SIG-M5 (cell line): Measurements from ENCODE around the gene POLD3.
"Not testable (repeated sequence)": the region's sequence is repeated elsewhere in the genome, so short reads cannot be mapped to it uniquely, and the experiment has no call there.

Source experiments
- DNase-seq: peaks from one replicate; lab custom pipeline; 2025; lab: John Stamatoyannopoulos, UW

The POLD3 gene

DNA sequence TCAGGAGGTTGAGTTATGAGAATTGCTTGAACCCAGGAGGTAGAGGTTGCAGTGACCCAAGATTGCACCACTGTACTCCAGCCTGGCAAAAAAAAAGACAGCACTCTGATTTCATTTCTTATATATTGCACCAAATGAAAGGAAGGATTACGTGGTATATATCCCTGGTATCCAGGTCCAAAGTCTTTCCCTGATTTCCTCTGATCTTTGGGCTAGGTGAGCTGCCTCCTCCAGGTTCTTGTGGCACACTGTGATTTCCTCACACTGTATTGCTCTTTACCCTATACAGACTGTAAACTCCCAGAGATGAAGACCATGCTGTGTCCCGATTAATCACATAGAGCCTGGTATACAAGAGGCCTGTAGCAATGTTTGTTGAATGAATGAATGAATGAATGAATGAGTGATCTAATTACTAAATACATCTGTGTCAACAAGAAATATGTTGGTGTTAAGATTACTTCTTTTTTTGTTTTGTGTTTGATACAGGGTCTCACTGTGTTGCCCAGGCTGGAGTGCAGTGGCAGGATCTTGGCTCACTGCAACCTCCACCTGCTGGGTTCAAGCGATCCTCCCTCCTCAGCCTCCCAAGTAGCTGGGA is 9.3 kb upstream of the POLD3 start:
- DNase-seq = no peak

DNA sequence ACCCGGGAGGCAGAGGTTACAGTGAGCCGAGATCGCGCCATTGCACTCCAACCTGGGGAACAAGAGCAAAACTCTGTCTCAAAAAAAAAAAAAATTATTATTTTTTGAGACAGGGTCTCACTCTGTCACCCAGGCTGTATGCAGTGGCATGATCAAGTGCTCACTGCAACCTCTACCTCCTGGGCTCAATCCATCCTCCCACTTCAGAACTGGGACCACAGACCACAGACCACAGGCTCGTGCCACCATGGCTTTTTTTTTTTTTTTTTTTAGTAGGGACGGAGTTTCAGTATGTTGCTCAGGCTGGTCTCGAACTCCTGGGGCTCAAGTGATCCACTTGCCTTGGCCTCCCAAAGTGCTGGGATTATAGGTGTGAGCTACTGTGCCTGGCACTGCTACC is 1.9 kb upstream of the POLD3 start:
- not testable (repeated sequence) for DNase-seq

DNA sequence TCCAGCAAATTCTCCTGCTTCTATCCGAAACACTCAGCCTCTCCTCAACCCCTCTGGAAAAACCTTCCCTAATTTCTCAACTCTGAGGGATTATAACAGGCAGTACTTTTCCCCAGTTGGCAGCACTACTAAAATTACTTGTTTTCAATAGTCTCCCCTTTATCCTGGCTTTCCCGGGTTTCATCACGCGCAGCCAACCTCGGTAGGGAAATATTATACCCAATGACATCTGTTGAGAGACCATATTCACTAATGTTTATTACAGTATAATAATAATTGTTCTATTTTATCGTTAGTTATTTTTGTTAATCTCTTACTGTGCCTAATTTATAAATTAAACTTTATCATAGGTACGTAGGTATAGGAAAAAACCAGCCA is 330 bp upstream of the POLD3 start:
- no peak for DNase-seq

DNA sequence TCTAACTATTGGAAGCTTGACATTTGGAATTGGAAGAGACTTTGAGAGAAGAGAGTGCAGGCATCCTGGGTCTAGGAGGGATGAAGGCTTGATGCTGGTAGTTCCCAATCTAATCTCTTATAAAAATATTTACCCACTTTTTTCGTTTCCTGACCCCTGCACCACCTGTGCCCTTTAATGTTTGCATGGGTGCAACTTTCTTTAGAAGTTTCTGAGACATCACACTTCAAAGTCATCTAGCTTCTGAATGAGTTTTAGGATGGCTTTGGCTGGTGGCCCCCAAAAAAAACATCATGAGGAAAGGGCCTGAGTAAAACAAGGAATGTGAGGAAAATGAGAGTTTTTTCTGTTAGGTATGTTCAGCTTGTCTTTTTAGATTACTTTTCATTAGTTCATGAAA is 1.1 kb downstream of the POLD3 start:
- no peak for DNase-seq

DNA sequence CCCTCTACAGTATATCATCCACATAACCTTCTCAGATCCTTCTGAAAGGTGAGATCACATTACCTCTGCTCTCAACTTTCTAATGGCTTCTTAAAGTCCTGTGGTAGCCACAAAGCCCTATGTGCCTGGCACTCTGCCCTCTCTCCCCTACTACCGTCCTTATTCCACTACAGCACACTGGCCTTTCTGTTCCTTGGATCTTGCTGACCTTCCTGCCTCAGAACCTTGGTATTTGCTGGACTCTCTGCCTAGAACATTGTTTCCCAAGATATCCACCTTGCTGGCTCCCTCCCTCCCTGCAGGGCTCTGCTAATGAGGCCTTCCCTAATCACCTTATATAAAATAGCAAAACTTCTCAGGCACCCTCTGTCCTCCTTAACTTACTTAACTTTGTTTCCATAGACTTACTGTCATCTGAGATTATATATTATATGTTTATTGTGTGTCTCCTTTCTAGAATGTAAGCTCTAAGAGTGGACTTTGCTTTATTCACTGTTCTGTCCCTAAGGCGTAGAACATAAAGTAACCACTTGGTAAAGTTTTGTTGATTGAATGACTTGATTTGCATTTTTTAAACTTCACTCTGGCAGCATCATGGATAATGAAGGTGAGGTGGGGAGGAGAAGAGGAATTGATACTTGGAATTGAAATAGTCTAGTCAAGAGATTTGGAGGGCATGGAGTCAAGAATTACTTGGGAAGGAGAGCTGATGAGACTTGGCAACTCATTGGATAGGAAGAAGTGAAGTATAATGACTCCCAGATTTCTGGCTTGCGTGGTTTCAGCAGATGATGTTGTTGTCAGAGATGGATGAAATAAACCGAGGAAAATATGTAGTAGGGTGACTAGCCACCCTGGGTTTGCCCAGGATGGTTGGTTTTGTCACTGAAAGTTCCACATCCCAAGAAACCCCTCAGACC is 10.5 kb downstream of the POLD3 start:
- no peak for DNase-seq

DNA sequence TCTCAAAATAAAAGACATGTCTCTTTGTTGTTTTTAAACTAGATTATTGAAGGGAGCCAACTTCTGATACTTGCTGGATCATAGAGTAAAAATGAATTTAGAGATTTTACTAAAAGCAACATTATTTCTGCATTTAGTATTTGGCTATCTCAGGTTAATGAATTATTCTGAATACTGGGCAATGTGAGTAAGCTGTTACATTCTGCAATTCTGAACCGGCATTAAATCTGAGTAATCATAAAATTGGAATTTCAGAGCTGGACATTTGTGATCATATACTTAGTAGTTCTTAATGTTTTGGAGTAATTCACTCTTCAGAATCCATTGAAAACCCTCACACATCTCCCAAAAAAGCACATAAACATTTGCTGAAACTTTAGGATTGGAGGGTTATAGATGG is 11.5 kb downstream of the POLD3 start:
- DNase-seq = no peak

DNA sequence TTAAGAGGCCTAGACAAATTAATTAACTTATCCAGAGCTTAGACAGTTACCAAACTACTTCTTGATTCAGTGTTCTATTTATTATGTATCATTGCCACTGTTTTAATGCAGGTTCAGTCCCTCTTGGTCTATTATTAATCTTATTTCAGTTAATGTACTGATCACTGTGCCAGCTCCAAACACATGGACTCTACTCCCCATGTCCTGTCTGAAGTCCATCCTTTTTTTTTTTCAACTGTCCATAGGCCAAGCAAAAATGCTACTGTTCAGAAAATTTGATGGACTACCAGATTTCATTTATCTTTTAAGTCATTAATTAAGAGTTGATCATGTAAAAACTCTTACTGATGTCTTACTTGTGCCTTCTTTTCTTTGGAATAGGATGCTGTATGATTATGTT is 11.9 kb downstream of the POLD3 start:
- no peak for DNase-seq

DNA sequence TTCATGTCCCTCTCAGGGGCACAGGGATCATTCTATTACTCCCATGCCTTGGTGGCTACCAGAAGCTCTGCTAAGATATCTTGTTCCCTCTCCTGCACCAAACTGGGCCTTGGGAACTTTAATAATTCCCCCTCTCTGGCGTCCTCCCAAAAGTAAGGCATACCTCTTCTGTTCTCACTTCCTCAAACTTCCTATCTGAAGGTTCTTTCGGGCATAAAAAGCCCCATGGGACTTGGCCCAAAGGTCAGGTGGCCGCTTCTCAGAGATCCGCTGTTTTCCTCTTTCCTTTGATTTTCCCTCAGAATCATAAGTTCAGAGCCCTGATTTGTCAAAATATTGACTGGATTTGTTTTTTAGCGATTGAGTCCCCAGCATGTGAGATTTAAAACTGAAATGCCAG is 13.0 kb downstream of the POLD3 start:
- no peak for DNase-seq

DNA sequence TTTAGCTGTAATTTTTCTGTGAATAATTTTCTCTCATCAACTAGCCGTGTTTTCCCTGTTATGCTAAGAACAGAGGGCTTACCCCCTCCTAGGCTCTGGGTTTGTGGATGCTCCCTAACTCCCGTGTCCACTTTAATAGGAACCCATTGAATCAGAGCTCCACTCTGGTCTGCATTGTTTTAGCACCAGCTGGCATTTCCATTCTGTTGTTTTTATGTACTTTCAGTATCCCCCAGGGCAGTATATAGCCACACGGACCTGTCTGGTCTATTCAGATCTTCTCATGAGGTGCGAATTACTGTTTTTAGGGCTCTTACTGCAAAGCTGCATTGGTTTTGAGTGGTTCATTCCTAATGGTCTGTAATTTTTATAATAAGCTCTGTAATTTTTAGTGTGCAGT is 16.0 kb downstream of the POLD3 start:
- no peak for DNase-seq

DNA sequence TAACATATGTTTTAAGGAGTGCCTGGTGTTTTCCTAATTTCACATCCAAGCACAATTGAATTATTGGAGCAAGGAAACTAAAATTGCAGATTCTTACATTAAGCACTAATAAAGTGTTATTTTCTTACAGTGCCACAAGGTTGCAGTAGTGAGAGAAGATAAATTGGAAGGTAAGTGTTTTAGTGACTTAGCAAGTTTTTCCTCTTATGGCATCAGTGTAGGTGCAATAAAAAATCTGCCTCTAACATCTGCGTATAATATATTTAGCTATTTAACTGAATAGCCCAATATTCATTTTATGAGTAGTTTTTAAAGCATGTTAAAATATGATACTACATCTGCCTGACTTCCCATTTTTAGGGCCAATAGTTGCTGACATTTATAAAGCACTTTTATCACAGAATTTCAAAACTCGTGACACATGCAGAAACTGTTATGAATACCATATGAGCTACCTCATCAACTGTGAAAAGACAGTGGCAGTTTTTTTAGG is 19.0 kb downstream of the POLD3 start:
- DNase-seq = no peak

DNA sequence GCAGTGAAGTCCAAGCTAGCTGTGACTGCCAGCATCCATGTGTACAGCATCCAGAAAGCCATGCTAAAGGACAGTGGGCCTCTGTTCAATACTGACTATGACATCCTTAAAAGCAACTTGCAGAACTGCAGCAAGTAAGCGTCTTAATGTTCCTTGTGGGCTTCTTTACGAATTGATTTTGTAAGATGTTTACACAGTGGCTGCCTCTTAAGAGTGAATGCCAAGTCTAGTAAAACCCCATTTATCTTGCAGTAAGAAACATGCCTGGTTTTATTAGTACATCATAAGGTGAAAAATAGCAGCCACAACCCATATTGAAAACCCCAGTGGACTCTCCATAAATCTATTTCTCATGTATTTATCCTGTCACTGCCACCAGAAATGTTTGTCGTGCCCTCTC is 20.5 kb downstream of the POLD3 start:
- DNase-seq = no peak

DNA sequence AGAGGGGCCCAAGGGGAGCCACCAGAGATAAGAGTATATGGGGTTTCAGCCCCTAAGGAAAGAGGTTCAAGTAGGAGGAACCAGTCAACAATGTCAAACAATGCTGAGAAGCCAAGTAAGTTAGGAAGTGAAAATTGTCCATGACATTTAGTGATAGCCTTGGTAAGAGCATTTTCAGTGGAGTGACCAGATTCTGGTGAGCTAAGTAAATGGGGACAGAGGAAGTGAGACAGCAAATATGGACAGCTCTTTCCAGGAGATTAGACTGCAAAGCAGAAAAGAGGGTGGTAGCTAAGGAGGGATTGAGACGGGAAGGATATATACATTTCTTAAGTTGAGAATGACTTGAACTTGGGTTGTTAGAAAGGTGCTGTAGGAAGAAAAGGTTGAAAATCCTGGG is 22.9 kb downstream of the POLD3 start:
- no peak for DNase-seq

DNA sequence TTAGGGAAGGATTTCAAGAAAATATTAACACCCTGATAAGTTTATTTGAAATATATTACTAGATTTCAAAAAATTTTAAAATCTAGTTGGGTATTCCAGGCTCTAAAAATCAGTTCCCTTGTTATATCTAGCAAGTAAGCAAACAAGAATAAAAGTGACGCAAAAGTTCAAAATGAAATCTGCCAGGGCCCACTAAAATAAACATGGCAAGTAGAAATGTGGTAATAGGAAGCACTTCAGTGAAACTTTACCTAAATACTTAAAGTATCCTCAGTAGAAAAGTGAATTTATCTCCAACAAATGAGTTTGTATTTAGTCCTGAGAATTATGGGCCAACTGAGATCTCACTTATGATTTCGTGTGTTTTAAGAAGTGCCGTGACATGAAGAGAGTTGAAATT is 23.6 kb downstream of the POLD3 start:
- no peak for DNase-seq

DNA sequence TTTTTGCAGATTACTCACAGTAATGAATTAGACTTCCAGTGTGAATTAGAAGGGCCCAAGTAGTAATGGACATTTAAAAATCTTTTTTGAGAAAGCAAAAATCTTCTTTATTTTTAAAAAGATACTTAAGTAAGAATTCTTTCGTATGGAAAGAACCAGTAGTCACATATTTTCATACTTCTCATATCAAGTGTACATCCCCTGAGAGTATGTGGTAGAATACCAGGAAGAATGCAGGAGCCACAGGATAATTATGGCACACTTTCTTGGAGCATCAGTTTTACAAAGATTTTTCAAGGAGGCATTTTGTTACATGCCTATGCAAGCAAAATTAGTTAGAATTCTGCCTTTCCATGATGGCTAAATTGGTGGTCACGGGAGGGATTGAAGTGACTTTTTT is 28.1 kb downstream of the POLD3 start:
- no peak for DNase-seq

DNA sequence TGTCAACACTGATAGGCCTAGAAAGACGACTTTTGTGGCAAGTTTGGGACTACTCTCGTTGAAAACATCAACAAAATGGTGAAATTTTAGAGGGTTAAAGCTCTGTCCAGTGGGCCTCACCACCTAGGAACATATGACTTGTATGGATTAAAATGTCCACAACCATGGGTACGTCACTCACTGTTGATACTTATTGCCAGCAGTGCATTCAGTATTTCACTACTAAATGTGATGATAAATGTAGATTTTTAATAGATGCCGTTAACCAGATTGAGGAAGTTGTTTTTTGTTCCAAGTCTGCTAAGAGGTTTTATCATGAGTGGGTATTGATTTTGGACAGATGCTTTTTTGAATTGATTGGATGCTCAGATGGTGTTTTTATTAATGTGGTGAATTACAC is 33.7 kb downstream of the POLD3 start:
- no peak for DNase-seq

DNA sequence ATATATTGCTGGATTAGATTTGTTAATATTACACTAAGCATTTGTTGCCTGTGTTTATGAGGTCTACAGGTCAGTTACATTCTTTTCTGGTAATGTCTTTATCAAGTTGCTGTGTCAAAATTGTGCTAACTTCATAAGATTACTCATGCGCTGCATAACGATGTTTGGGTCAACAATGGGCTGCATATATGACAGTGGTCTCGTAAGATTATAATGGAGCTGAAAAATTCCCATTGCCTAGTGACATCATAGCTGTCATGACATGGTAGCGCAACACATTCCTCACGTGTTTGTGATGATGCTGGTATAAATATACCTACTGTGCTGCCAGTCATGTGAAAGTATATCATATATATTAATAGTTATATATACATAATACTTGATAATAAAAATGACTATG is 34.2 kb downstream of the POLD3 start:
- DNase-seq = no peak

DNA sequence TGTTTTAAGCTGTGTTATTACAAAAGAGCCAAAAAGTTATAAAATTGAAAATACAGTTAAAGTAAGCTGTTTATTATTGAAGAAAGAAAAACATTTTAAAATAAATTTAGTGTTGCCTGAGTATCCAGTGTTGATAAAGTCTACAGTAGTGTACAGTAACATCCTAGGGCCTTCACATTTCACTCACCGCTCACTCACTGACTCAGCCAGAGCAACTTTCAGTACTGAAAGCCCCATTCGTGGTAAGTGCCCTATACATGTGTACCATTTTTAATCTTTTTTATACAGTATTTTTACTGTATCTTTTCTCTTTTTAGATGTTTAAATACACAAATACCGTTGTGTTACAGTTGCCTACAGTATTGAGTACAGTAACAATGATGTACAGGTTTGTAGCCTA is 35.0 kb downstream of the POLD3 start:
- no peak for DNase-seq

DNA sequence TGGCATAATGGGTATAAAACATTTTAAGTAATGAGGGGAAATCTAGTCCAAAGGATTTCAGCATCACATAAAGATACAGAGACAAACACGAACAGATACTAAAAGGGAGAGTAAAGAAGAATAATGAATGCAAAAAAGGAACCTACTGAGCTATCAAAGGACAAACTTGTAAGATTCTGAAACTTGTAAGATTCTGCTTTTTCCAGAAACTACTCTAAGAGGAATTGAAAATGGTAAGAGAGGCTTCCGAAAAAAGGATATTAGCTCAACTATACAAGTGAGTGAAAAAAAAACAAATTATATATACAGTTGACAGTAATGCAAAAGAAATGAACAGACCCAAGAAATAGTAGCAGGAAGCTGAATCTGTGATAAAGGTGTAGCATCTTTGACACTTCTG is 37.7 kb downstream of the POLD3 start:
- no peak for DNase-seq

DNA sequence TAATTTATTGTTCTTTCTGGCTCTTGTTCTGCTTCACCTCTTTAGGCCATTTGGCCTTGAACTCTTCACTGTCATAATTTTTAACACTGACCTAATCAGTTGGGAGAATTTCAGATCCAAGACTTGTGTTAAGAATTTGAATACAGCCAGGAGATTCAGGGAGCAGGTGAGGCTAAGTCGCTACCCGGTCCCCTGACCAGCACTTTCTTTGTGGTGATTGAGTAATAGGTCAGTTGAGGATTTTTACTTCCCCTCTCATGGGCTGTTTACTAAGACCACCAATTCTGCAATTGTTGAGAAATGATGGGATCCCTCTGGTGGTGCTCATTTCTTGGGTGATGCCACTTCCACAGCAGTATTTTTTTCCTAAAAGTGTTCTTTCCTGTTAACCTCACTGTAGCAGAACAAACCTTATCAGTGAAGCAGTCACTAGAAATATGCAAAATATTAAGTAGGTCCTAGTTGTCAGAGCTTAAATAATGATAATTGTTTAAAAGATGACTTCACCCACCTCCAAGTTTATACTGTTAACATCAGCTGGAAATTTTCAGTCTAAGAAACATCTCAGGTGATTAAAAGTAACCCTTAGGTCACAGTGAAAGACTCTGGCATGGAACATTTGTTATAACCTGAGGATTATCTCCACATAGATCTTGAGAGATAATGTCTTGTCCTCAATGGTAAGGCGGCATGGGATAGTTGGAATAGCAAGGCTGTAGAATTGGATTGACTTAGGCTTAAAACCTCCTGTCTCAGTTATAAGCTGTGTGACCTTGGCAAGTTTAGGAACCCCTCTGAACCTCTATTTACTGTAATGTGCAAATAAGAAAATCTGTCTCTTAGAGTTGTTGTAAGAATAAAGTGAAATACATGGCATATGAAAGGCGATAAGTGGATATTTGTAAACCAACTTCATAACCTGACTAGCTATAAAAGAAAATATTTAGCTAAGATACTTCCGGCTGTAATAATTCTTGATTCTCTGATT is 41.3 kb downstream of the POLD3 start:
- no peak for DNase-seq

DNA sequence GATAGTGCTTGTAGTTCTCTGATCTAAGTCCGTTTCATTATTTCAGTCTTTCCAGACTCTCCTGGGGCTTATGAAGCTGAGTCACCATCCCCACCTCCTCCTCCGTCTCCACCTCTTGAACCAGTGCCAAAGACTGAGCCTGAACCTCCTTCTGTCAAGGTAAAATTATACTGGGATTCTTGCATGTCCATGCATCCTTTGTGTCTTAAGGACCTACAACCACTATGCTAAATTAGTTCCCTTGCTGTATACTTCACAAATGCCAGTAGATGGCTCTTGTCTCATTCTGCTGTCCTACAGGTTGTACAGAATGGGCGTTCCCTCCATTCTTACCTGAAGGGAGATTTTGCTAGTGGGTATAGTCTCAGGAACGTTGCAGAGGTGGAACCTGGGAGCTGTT is 42.2 kb downstream of the POLD3 start:
- DNase-seq = no peak

DNA sequence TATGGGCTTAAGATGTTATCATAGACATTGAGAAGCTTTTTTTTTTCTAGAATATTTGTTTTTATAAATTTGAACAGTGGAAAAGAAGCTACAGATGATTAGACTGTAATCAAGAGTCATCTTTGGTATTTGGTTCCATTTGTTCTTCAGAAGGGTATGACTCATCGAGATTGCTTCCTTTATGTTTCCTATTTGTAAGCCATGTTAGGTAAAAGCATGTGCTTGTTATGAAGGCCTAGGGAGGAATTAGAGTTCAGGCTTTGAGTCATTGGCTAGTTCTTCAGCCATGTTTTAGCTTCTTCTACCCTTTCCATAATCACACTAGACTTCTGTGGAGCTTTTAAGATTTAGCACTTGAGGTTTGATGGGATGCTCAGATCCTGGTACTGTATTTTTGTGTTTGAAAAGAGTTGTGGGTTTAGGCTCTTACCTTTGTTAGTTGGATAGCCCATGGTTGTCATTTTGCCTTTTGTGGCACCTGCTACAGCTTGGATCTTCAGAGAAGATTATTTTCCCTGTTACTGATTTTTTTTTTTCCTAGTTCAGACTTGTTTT is 44.3 kb downstream of the POLD3 start:
- DNase-seq = no peak

DNA sequence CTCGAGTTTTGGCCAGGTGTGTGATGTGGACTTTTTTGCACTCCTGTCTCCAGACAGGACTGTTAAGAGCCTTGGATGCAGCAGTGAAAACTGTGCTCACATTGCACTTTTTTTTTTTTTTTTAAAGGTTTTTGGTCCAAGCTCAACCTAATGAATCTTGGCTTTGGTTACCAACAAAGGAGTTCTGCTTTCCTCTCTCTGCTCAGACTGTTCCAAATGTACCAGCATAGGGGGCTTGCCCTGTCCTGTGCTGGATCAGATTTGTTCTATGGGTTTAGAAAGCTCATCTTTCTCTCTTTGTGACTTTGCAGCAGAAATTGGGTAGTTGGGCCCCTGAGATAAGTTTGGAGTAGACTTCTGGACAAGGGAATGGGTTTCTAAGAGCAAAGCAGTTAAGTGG is 45.3 kb downstream of the POLD3 start:
- no peak for DNase-seq
